HG03571 (cell line): Measurements from ENCODE around the gene TRPM3.

Experiments
- ATAC-seq: cut with Tn5 transposase; IDR thresholded peaks from one replicate; pipeline ENCODE4 v1.9.1; 2021; ENCODE audit not compliant: unreplicated experiment

TRPM3 gene

GRCh38 chr9:71121275-71122021 lies at the start of gene TRPM3:
TSS of gene TRPM3 (minus strand) at chr9:71121621. CDS start at chr9:71121354, 267 bp downstream.
- no peak for ATAC-seq

DNA sequence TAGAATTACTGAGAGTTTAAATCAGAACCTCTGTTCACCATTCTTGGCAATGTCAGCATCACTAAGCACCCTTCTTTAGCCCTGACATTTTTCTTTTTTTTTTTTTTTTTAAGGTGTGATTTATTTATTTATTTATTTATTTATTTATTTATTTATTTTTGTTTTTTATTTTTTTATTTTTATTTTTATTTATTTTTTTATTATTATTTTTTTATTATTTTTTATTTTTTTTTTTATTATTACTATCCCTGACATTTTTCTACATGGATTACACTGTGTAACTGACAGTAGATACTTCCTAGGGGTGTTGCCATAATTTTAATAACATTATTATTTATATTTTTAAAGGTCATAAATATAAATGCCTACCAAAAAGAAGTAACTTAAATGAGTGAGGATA lies 47.0 kb upstream of the TRPM3 start:
- no peak for ATAC-seq

DNA sequence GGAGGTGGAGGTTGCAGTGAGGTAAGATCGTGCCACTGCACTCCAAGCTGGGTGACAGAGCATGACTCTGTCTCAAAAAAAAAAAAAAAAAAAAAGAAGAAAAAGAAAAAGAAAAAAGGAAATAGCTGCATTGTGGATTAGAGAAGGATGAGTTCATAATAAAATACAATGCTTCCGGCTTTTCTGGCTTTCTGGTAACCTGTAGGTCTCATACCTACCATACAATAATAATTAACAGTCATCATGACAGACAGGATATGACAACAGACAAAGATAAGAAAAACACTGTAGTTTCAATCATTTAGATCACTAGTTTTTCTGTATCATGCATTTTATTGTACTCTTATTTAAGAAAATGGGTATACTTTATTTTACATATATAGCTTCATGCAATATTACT lies 40.7 kb upstream of the TRPM3 start:
- ATAC-seq, result no peak

GRCh38 chr9:71157731-71158130 lies 36.3 kb upstream of the TRPM3 start:
- ATAC-seq, result no peak

- ATAC-seq, result no peak
Measured at GRCh38 chr9:71147368-71147767, 25.9 kb upstream of the TRPM3 start.

DNA sequence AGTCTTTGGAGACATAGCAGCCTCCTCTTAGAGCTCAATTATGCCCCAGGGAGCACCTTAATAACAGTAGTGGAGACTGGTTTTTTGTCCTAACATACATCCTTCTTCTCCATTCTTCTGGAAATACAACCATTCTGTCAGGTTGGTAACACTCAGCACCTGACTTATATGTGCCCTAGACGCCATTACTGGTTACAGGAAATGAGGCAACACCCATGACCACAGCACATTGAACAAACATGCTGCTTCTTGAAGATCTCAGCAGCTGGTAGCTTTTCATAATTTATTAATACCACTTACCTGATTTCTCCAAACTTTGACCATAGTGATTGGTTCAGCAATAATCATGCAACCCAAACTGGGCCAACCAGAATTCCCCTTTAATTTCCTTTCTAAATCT lies 25.1 kb upstream of the TRPM3 start:
- ATAC-seq, result no peak

GRCh38 chr9:71145179-71145578 lies 23.8 kb upstream of the TRPM3 start:
- ATAC-seq, result no peak

- no peak for ATAC-seq
Measured at GRCh38 chr9:71144495-71144894, 23.1 kb upstream of the TRPM3 start.

DNA sequence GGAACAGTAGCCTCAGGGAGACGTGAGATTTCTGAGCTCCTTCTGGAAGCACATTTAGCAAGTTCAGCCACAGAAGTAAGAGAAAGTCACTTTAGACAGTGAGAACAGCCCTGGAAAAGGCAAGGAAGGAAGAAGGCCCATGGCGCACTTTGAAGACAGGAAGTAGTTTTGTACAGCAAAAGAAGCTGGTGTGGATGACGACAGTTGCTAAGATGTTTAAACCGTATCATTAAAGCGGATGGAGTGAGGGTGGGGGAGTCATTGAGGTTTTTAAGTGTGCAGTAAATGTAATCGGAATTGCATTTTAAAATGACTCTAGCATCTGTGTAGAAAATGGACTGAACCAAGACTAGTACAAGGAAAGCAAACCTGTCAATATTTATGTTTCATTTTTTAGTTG lies 15.3 kb upstream of the TRPM3 start:
- no peak for ATAC-seq

GRCh38 chr9:71131145-71131544 lies 9.7 kb upstream of the TRPM3 start:
- ATAC-seq, result no peak

GRCh38 chr9:71130521-71130920 lies 9.1 kb upstream of the TRPM3 start:
- ATAC-seq, result no peak

DNA sequence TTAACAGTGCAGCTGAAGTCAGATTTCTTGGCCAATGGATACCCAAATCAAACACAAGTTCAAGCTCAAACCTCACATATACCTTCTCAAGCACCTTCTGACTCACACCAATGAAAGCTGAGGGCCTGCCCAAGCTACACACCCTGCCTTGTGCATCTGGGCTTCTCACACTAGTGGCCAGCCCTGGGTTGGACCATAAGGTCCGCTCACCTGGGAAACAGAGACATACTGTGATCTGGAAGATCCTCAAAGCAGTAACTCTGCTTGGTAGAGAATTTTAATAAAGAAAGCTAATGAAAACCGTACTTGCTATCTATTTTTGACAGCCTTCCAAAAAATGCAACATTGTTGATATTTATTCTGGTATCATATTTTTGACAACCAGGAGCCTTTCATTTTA lies 7.4 kb upstream of the TRPM3 start:
- ATAC-seq, result no peak

DNA sequence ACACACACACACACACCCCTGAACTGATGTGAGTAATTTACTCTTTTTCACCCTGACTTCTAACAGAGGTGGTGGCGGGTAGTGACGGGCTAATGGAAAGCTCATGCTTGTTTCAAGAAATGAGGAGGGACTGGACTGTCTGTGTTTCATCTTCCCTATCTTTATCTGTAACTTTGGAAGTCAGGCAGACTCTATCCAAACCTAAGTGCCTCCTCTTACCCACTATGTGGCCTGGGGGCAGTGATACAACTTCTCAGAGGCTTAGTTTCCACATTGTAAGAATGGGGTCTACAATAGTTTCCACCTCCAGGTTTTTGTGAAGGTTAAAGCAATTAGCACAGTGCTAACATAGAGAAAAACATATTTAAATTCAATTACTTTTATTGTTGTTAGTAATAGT lies 5.9 kb upstream of the TRPM3 start:
- ATAC-seq, result no peak

- ATAC-seq, result no peak
Measured at GRCh38 chr9:71122421-71122820, 1.0 kb upstream of the TRPM3 start.

- no peak for ATAC-seq
Measured at GRCh38 chr9:71122022-71122275, 528 bp upstream of the TRPM3 start.

GRCh38 chr9:71120501-71121247 lies 747 bp downstream of the TRPM3 start:
- ATAC-seq, result no peak

DNA sequence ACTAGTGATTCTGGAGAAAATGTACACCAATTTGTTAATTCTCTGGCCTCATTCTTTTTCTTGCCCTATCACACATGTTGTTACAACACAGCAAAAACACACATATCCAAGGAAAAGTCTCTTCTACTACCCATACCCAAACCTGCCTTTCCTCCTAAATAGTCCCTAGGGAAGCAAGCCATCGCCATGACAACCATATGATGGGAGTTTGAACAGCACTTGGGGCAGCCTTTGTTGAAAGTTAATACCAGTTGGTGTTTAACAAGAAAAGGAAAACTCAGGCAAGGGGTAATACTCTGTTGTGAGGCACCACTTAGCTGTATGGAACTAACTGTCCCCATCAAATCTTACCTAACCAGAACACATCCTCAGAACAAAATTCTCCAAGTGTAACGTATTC lies 1.7 kb downstream of the TRPM3 start:
- ATAC-seq, result no peak

- ATAC-seq, result no peak
Measured at GRCh38 chr9:71118324-71118723, 3.1 kb downstream of the TRPM3 start.

DNA sequence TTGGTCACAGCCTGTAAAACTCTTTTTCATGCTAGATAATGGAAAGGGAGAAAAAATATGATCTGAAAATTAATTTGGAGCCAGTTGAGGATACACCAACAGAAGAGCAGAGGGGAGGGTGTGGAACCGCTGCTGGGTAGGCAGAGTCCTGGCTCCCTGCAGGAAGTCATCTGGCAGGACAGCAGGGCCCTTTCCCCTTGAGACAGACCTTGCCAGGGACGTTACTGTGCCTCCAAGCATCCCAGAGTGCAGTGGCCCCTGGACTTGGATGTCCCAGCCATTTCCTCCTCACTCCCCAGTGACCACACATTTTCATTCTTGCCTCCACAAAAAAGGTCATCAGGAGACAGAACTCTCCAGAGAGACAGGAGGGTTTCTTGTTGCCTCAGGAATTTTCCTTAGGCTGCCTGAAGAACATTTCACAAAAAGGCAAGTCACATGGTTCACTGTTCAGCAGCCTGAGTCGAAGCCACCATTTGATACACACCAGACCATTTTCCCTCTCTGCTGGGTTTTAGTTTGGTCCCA lies 5.9 kb downstream of the TRPM3 start:
- ATAC-seq, result no peak

- ATAC-seq, result no peak
Measured at GRCh38 chr9:71112866-71113265, 8.6 kb downstream of the TRPM3 start.

DNA sequence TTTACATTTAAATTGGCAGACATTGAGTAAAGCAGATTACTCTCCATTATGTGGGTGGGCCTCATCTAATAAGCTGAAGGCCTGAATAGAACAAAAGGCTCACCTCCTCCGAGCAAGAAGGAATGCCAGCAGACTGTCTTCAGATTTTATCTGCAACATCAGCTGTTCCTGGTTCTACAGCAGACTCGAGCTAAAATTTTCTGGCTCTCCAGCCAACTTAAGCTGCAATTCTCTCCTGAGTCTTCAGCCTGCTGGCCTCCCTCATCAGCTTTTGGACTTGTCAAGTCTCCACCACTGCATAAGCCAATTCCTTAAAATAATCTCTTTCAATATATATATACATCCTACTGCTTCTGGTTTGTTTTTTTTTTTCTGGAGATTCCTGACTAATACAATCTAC lies 12.5 kb downstream of the TRPM3 start:
- ATAC-seq, result no peak

DNA sequence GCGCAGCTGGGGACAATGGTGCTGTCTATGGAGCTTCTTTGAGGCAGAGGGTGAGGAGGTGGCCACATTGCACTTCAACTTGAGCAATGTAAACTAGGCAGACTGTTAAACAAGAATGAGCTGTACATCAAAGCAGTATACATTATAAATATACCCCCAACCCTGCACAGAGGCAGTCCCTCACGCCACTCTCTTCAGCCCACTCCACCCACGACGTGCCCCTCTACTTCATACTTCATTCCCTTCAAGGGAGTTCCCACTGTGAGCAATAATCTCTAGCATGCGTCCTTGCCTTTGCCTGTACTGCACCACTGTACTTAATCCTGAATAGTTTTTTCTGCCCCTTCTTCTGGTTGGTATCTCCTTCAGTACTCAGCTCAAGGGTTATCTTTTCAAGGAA lies 14.4 kb downstream of the TRPM3 start:
- no peak for ATAC-seq

DNA sequence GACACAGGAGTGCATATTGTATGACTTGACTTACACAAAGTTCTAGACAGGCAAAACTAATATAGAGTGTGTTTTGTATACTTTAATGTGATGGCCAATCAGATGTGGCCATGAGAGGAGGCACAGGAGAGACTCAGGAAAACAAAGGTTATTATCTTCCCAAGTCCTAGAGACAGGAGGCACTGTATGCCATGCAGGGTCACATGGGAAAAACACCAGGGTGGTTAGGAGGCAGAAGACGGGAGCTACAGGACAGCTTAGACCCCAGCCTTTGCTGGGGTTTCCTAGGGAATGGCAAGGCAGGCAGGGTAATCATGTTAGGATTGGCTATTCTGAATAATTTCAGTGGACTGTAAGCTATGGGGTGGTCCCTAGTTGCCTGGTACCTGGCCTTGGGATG lies 16.2 kb downstream of the TRPM3 start:
- no peak for ATAC-seq
